CD14-positive monocyte (primary cell): Measurements from ENCODE around the gene ZYX. TPM values are rescaled to one million over a fixed set of nuclear protein-coding genes. Genes with fewer than 3 reads are reported as not detected.

Source experiments
- DNase-seq, 3 donors: peaks; one replicate each; pipeline ENCODE4 v3.0.0-alpha.2; 2011 to 2022
- H2AFZ ChIP-seq: 2 replicates; pipeline ENCODE4 v1.6.0; 2012; ENCODE audit warnings: mild to moderate bottlenecking, low read depth, low read length, inconsistent platforms; ENCODE audit not compliant: insufficient read depth, poor library complexity, severe bottlenecking
- H3K27ac ChIP-seq, 2 donors: 1 replicate in 1 of 2; 2 replicates in 1 of 2; pipeline ENCODE4 v1.5.1; 2012 to 2013; ENCODE audit warnings: low read length in 2 of 2, control low read depth in 1 of 2, inconsistent platforms in 1 of 2, low read depth in 1 of 2, mild to moderate bottlenecking in 1 of 2
- H3K27me3 ChIP-seq, 2 donors: one replicate each; pipeline versions ENCODE4 v1.6.0 to v1.6.1; 2011 to 2013; ENCODE audit warnings: low read length in 2 of 2; ENCODE audit not compliant: control insufficient read depth in 2 of 2, insufficient read depth in 2 of 2
- H3K36me3 ChIP-seq, 2 donors: replicated peaks in 1 of 2; 1 replicate in 1 of 2; 2 replicates in 1 of 2; pipeline versions ENCODE4 v1.5.1 to v1.6.1; 2012 to 2013; ENCODE audit warnings: low read length in 2 of 2, control low read depth in 1 of 2, inconsistent platforms in 1 of 2, mild to moderate bottlenecking in 1 of 2; ENCODE audit not compliant: insufficient read depth in 2 of 2, control insufficient read depth in 1 of 2
- H3K4me1 ChIP-seq, 2 donors: 1 replicate in 1 of 2; 2 replicates in 1 of 2; pipeline versions ENCODE4 v1.5.1 to v1.6.1; 2012 to 2013; ENCODE audit warnings: low read length in 2 of 2, control low read depth in 1 of 2, inconsistent platforms in 1 of 2, mild to moderate bottlenecking in 1 of 2, moderate library complexity in 1 of 2; ENCODE audit not compliant: insufficient read depth in 2 of 2, control insufficient read depth in 1 of 2
- H3K4me2 ChIP-seq: replicated peaks from 2 replicates; pipeline ENCODE3; 2012; ENCODE audit warnings: low read length, moderate library complexity, mild to moderate bottlenecking; ENCODE audit not compliant: poor library complexity, severe bottlenecking; ENCODE audit errors: extremely low read depth
- H3K4me3 ChIP-seq, 3 experiments: fragments of 200-600 bp in 1 of 3; sonication (generic) in 1 of 3; replicated peaks in 1 of 3; 1 replicate in 2 of 3; 2 replicates in 1 of 3; pipeline ENCODE4 v1.5.1; 2011 to 2013; ENCODE audit warnings: low read length in 3 of 3, mild to moderate bottlenecking in 3 of 3, control low read depth in 2 of 3, low read depth in 2 of 3, inconsistent platforms in 1 of 3, moderate library complexity in 1 of 3
- H3K79me2 ChIP-seq: 2 replicates; pipeline ENCODE4 v1.6.0; 2012; ENCODE audit warnings: mild to moderate bottlenecking, control low read depth, inconsistent platforms, low read length, moderate library complexity; ENCODE audit not compliant: insufficient read depth
- H3K9ac ChIP-seq: 2 replicates; pipeline ENCODE4 v1.6.0; 2017; ENCODE audit warnings: low read length, mild to moderate bottlenecking; ENCODE audit not compliant: insufficient read depth, poor library complexity, severe bottlenecking
- H3K9me3 ChIP-seq, 2 donors: replicated peaks in 1 of 2; 1 replicate in 1 of 2; 2 replicates in 1 of 2; pipeline versions ENCODE4 v1.5.1 to v1.6.1; 2012 to 2013; ENCODE audit warnings: low read length in 2 of 2, control low read depth in 1 of 2; ENCODE audit not compliant: control insufficient read depth in 1 of 2, insufficient read depth in 1 of 2
- H4K20me1 ChIP-seq: 2 replicates; pipeline ENCODE4 v1.6.0; 2012; ENCODE audit warnings: mild to moderate bottlenecking, low read length, control low read depth, moderate library complexity; ENCODE audit not compliant: insufficient read depth
- H3K27ac Mint-ChIP-seq, 7 donors: one replicate each; pipeline ENCODE4 v1.8.0; 2020; ENCODE audit warnings: mild to moderate bottlenecking in 7 of 7, mixed read lengths in 7 of 7, moderate library complexity in 6 of 7, inconsistent platforms in 2 of 7
- H3K27me3 Mint-ChIP-seq, 3 donors: one replicate each; pipeline ENCODE4 v1.8.0; 2021 to 2022; ENCODE audit warnings: low read depth in 3 of 3, mild to moderate bottlenecking in 3 of 3, mixed read lengths in 3 of 3, moderate library complexity in 3 of 3, inconsistent platforms in 1 of 3
- H3K36me3 Mint-ChIP-seq, 2 donors: one replicate each; pipeline ENCODE4 v1.8.0; 2020; ENCODE audit warnings: mixed read lengths in 2 of 2, inconsistent platforms in 1 of 2, mild to moderate bottlenecking in 1 of 2
- H3K4me1 Mint-ChIP-seq: one replicate; pipeline ENCODE4 v1.8.0; 2020; ENCODE audit warnings: mild to moderate bottlenecking, mixed read lengths
- H3K4me3 Mint-ChIP-seq, 2 donors: one replicate each; pipeline ENCODE4 v1.8.0; 2020; ENCODE audit warnings: mild to moderate bottlenecking in 2 of 2, mixed read lengths in 2 of 2, moderate library complexity in 1 of 2
- H3K9me3 Mint-ChIP-seq, 7 donors: one replicate each; pipeline ENCODE4 v1.8.0; 2020 to 2022; ENCODE audit warnings: mixed read lengths in 7 of 7, mild to moderate bottlenecking in 6 of 7, moderate library complexity in 6 of 7, inconsistent platforms in 2 of 7
- WGBS: methylation state at CpG from one replicate; pipeline ENCODE4 v1.1.5; 2013; ENCODE audit warnings: missing lambda C conversion rate; ENCODE audit not compliant: insufficient coverage; 5-methylcytosine and 5-hydroxymethylcytosine counted together
- intact Hi-C, 2 donors: fragments of 100-400 bp; cut with micrococcal nuclease; formaldehyde crosslinking; loops; one replicate each; pipeline versions ENCODE4 v1.15.0 to v1.15.1; 2023
- polyA plus RNA-seq, 3 donors: library from polyadenylated mRNA; depleted of rRNA in 1 of 3; unstranded in 2 of 3; stranded (reverse) in 1 of 3; fragments of 300-500 nt in 2 of 3; fragments of >200 nt in 1 of 3; fragmentation: Illumina TruSeq in 2 of 3; gene quantifications; 1 replicate in 2 of 3; 2 replicates in 1 of 3; pipeline ENCODE4 v1.2.3, GENCODE V29; 2012 to 2021
- TF ChIP-seq, protein P1 (sequence below): fragments of 200-600 bp; IDR thresholded peaks from one replicate; pipeline ENCODE4 v1.8.0; 2022; ENCODE audit warnings: antibody characterized with exemption, mild to moderate bottlenecking

The ZYX gene
- polyA plus RNA-seq, 3 donors = 198 to 417 (median 331) TPM

DNA sequence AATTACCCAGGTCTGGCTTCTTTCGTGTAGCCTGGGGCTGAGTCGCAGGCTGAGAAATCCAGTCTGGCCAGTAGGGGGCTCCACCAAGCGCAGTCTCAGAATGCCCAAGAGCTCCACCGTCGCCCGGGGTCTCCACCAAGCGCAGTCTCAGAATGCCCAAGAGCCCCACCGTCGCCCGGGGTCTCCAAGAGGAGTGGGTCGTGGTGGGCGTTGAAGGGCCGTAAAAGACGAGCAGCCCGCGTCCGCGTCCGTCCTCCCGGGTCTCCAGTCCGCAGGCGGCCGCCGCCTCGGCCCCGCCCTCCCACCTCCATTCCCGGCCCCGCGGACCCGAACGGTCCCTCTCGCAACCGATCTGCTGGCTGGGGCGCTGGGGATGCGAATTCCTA, 892 bp upstream of the ZYX start:
- Histone ChIP-seq H4K20me1 (peaks cover 40% of the 10 kb centered on the region), H3K79me2 (peaks cover 88% of the 10 kb centered on the region), H3K9ac (peak overlapping the region; percentile 100), H3K4me2 (peak overlapping the region; percentile 97), H3K27me3 (no peaks in the 10 kb centered on the region), H3K4me3 (peak overlapping the region; percentile 81 to 99 (median 98)), H3K9me3 (no peaks in the 10 kb centered on the region), H3K27ac (peak overlapping the region; percentile 99), H3K4me1 (peaks cover 69 to 80% of the 10 kb centered on the region in 2 donors), H3K36me3 (peaks cover 11 to 17% of the 10 kb centered on the region in 2 donors), H2AFZ (peak overlapping the region; percentile 75)
- H3K9me3 Mint-ChIP-seq = no peaks in the 10 kb centered on the region
- peak; percentile 93 to 95 (median 93) for DNase-seq
- peaks cover 47% of the 10 kb centered on the region for H3K4me1 Mint-ChIP-seq
- H3K27me3 Mint-ChIP-seq = peaks cover 0 to 2% (median 0%) of the 10 kb centered on the region in 3 donors
- H3K36me3 Mint-ChIP-seq = peaks cover 0 to 15% of the 10 kb centered on the region in 2 donors
- TF ChIP-seq, protein P1, sequence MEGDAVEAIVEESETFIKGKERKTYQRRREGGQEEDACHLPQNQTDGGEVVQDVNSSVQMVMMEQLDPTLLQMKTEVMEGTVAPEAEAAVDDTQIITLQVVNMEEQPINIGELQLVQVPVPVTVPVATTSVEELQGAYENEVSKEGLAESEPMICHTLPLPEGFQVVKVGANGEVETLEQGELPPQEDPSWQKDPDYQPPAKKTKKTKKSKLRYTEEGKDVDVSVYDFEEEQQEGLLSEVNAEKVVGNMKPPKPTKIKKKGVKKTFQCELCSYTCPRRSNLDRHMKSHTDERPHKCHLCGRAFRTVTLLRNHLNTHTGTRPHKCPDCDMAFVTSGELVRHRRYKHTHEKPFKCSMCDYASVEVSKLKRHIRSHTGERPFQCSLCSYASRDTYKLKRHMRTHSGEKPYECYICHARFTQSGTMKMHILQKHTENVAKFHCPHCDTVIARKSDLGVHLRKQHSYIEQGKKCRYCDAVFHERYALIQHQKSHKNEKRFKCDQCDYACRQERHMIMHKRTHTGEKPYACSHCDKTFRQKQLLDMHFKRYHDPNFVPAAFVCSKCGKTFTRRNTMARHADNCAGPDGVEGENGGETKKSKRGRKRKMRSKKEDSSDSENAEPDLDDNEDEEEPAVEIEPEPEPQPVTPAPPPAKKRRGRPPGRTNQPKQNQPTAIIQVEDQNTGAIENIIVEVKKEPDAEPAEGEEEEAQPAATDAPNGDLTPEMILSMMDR = peak; percentile 88
- H3K27ac Mint-ChIP-seq = peak overlapping the region in 6 of 7 donors; percentile 97 to 100 (median 98)
- intact Hi-C loops = loop anchor here (5.0 kb wide), 3 partner anchors 37 to 138 kb away; no protein-coding TSS in a partner anchor
- 0% methylated on average over 29 of the region's 35 CpGs for WGBS
- peak overlapping the region; percentile 92 to 97 for H3K4me3 Mint-ChIP-seq

DNA sequence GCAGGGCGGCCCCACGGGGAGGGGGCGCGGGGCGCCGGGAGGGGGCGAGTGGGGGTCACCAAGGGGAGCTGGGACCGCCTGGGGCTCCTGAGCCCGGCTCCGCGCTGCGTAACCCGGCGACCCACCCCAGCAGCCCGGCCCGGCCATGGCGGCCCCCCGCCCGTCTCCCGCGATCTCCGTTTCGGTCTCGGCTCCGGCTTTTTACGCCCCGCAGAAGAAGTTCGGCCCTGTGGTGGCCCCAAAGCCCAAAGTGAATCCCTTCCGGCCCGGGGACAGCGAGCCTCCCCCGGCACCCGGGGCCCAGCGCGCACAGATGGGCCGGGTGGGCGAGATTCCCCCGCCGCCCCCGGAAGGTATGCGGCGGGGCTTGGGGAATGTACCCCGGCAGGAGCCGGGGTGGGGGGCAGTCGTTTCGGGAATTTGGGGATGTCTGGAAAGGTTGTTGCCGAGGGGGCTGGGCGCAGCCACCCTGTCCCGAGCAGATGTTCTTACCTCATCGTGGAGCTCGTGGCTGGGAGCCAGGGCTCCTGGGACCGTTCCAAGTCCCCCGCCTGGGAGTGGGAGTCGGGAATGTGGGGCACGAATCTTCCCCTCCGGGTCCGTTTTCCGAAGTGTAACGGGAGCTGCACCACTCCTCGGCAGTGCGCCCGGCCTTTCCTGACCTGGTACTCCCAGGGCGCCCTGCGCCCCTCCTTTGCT, 431 bp downstream of the ZYX start:
- Mint-ChIP-seq H3K27me3 (peaks cover 0 to 2% (median 0%) of the 10 kb centered on the region in 3 donors), H3K4me3 (no peak overlapping the region), H3K9me3 (no peaks in the 10 kb centered on the region), H3K36me3 (peaks cover 0 to 15% of the 10 kb centered on the region in 2 donors), H3K4me1 (peaks cover 34% of the 10 kb centered on the region), H3K27ac (peak overlapping the region in 3 of 7 donors; percentile 66 to 78 (median 72))
- H3K4me1 ChIP-seq = peaks cover 68 to 80% of the 10 kb centered on the region in 2 donors
- peak overlapping the region; percentile 42 for H2AFZ ChIP-seq
- H3K79me2 ChIP-seq = peaks cover 100% of the 10 kb centered on the region
- peaks cover 53% of the 10 kb centered on the region for H4K20me1 ChIP-seq
- intact Hi-C loops = loop anchor here (5.0 kb wide), 3 partner anchors 36 to 139 kb away; no protein-coding TSS in a partner anchor
- peak overlapping the region; percentile 97 for H3K4me2 ChIP-seq
- H3K27ac ChIP-seq = peak overlapping the region; percentile 80 to 99
- peak overlapping the region; percentile 100 for H3K9ac ChIP-seq
- no peaks in the 10 kb centered on the region for H3K27me3 ChIP-seq
- H3K9me3 ChIP-seq = no peaks in the 10 kb centered on the region
- 0% methylated on average over 55 of the region's 64 CpGs for WGBS
- peak in 1 of 3 donors; percentile 18 for DNase-seq
- peaks cover 11 to 20% of the 10 kb centered on the region in 2 donors for H3K36me3 ChIP-seq
- TF ChIP-seq, protein P1 = no peak
- H3K4me3 ChIP-seq = peak overlapping the region; percentile 81 to 99 (median 98)
